HG03060 (cell line): ENCODE measurements around the gene ELAVL1.

Experiments used
- ATAC-seq: cut with Tn5 transposase; IDR thresholded peaks from one replicate; pipeline ENCODE4 v1.9.1; 2021; ENCODE audit warnings: low read depth, moderate number of reproducible peaks; ENCODE audit not compliant: unreplicated experiment

The ELAVL1 gene

GRCh38 chr19:7987114-7987768 is 18.2 kb downstream of the ELAVL1 start:
- no peak for ATAC-seq

GRCh38 chr19:7986321-7987113 is 18.9 kb downstream of the ELAVL1 start:
- no peak for ATAC-seq

GRCh38 chr19:7985481-7985911 is 19.9 kb downstream of the ELAVL1 start:
- ATAC-seq: no peak

- no peak for ATAC-seq
These were observed 21.2 kb downstream of the ELAVL1 start for GRCh38 chr19:7983995-7984837.

GRCh38 chr19:7983286-7983950 is 22.0 kb downstream of the ELAVL1 start:
- no peak for ATAC-seq

GRCh38 chr19:7982651-7983099 is 22.8 kb downstream of the ELAVL1 start:
- ATAC-seq: no peak

- no peak for ATAC-seq
These were observed 23.3 kb downstream of the ELAVL1 start for GRCh38 chr19:7982103-7982502.

GRCh38 chr19:7981661-7982060 is 23.8 kb downstream of the ELAVL1 start:
- ATAC-seq: no peak

GRCh38 chr19:7981199-7981598 is 24.2 kb downstream of the ELAVL1 start:
- ATAC-seq: no peak

- ATAC-seq: no peak
These were observed 24.8 kb downstream of the ELAVL1 start for GRCh38 chr19:7980635-7981121.

GRCh38 chr19:7980168-7980567 is 25.3 kb downstream of the ELAVL1 start:
- ATAC-seq: no peak

- ATAC-seq: no peak
These were observed 25.9 kb downstream of the ELAVL1 start for GRCh38 chr19:7979559-7979958.

GRCh38 chr19:7979011-7979410 is 26.4 kb downstream of the ELAVL1 start:
- ATAC-seq: no peak

- ATAC-seq: no peak
These were observed 27.1 kb downstream of the ELAVL1 start for GRCh38 chr19:7978179-7978825.

GRCh38 chr19:7977723-7978040 is 27.8 kb downstream of the ELAVL1 start:
- ATAC-seq: no peak

GRCh38 chr19:7977021-7977722 is 28.3 kb downstream of the ELAVL1 start:
- no peak for ATAC-seq

- no peak for ATAC-seq
These were observed 29.0 kb downstream of the ELAVL1 start for GRCh38 chr19:7976461-7976860.

GRCh38 chr19:7975037-7975436 is 30.4 kb downstream of the ELAVL1 start:
- no peak for ATAC-seq

- no peak for ATAC-seq
These were observed 31.6 kb downstream of the ELAVL1 start for GRCh38 chr19:7973883-7974282.
